ENCODE measurements around the gene COL18A1.

Gene COL18A1

DNA sequence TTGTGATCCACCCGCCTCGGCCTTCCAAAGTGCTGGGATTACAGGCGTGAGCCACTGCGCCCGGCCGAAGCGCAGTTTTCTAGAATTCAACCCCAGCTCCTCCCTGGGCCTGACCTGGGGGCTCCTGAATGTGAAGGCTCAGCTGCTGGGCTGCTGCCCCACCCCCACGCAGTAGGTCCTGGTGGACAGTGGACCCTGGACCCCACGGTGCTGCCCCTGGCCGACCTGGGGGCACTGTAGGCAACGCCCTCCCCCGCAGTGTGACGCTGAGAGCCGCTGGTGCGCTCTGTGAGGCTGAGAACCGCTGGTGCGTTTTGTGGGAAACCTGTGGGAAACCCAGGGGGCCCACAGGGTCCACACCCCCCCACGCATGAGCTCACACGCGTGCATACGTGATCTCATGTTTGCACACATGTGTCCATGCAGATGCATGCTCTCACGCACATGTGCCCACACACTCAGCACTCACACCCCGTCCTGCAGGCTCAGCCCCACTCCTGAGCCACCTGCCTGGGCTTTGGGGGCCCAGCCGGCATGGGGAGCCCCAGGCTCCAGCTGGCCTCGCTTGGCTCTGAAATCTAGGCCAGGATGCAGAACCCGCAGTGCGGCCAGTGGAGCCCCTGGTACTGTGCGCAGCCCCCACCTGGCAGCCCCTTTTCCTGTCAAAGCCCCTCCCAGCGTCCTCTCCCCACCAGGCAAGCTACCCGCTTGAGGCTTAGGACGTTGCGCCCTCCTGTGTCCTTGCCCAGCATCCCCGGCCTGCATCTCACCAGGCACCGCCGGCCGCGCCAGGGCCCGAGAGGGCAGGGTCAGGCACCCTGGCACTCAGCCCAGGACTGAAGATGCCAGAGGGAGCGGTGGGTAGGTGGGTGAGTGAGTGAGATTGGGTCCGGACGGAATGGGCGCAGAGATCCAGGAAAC, 67.7 kb downstream of the COL18A1 start:
- DNase-seq (ENCODE audit: extremely low spot score, insufficient read length, low read depth): no peak
- no peak for FAIRE-seq

- no peak for DNase-seq (ENCODE audit: extremely low spot score, insufficient read length, low read depth)
- no peak for FAIRE-seq
Observed at GRCh38 chr21:45473496-45474322, 68.7 kb downstream of the COL18A1 start.

DNA sequence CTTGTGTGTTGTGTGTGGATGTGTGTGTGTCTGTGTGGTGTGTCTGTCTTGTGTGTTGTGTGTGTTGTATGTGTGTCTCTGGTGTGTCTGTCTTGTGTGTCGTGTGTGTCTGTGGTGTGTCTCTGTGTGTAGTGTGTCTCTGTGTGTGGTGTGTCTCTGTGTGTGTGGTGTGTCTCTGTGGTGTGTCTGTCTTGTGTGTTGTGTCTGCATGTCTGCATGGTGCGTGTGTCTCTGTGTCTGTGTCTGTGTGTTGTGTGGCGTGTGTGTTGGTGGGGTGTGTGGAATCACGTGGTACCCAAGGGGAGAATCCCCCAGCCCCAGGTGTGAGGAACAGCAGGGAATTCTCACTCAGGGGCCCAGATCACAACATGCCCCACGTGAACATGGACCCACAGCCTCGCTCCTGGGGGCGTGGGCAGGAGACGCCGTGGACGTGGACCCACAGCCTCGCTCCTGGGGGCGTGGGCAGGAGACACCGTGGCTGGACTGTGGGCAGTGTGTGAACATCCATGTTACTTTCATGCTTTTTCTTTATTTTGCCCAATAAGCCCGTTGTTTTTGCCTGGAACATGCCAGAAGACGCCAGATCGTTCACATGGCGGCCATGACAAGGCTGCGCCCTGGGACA, 69.5 kb downstream of the COL18A1 start:
- FAIRE-seq (no peak), DNase-seq (ENCODE audit: extremely low spot score, insufficient read length, low read depth) (no peak)

GRCh38 chr21:45475004-45475685, 70.2 kb downstream of the COL18A1 start:
- DNase-seq (ENCODE audit: extremely low spot score, insufficient read length, low read depth) (no peak), FAIRE-seq (no peak)

- DNase-seq (ENCODE audit: extremely low spot score, insufficient read length, low read depth): no peak
- FAIRE-seq: no peak
Observed at GRCh38 chr21:45475797-45476570, 71.0 kb downstream of the COL18A1 start.

- FAIRE-seq: no peak
- no peak for DNase-seq (ENCODE audit: extremely low spot score, insufficient read length, low read depth)
Observed at GRCh38 chr21:45476582-45476981, 71.6 kb downstream of the COL18A1 start.

DNA sequence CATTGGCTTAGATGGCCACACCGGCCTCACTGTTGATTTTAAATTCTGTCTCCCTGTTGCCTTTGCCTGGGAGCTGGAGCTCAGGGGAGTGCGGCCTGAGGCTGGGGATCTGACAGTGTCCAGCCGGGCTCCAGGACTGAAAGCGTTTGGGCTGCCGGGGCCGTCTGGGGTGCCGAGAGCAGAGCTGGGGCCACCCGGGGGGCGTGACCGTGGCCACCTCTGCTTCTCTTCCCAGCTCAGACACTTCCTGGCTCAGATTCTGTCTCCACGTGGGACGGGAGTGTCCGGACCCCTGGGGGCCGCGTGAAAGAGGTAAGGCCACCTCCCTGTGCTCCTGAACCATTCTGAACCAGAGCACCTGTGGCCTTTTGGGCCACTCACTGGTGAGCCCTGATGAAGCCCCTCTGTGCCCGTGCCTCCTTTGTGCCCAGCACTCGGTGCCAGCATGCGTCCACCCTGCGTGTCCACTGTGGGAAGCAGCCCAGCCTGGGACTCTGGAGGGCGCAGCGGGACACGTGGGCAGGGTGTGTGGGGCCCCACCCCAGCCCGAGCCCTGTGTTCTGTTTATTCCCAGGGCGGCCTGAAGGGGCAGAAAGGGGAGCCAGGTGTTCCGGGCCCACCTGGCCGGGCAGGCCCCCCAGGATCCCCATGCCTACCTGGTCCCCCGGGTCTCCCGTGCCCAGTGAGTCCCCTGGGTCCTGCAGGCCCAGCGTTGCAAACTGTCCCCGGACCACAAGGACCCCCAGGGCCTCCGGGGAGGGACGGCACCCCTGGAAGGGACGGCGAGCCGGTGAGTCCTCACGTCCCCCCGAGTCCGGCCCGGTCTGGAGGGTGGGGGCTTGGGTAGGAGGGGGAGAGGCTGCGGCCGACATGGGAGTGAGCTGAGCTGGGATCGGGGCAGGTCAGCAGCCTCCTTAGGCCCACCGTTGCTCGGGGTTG, 72.5 kb downstream of the COL18A1 start:
- DNase-seq (ENCODE audit: extremely low spot score, insufficient read length, low read depth) (no peak), FAIRE-seq (no peak)

- peak; percentile 79 for FAIRE-seq
- peak; percentile 67 for DNase-seq (ENCODE audit: extremely low spot score, insufficient read length, low read depth)
Observed at GRCh38 chr21:45478115-45478801, 73.3 kb downstream of the COL18A1 start.

- FAIRE-seq (no peak), DNase-seq (ENCODE audit: extremely low spot score, insufficient read length, low read depth) (no peak)
Observed at GRCh38 chr21:45478816-45479669, 74.1 kb downstream of the COL18A1 start.

GRCh38 chr21:45479691-45480675, 75.0 kb downstream of the COL18A1 start:
- no peak for FAIRE-seq
- no peak for DNase-seq (ENCODE audit: extremely low spot score, insufficient read length, low read depth)

- FAIRE-seq (no peak), DNase-seq (ENCODE audit: extremely low spot score, insufficient read length, low read depth) (no peak)
Observed at GRCh38 chr21:45480701-45481500, 75.9 kb downstream of the COL18A1 start.

DNA sequence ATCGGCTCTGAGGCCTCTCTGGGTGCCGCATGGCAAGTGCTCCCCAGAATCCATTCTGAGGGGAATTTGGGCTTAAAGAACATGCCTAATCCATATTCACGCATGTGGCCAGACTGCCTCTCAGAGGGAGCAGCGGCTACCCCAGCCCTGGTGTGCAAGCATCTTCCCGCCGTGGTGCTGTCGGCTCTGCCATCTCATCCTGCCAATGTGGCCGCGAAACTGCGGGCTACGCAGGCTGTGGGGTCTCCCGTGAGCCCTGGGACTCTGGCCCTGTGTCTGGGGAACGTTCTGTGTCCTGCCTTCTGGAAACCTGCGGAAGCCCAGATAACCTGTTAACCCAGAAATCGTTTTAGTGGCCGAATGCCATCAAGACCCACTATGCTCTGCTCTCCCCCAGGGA, 76.6 kb downstream of the COL18A1 start:
- DNase-seq (ENCODE audit: extremely low spot score, insufficient read length, low read depth) (no peak), FAIRE-seq (no peak)

GRCh38 chr21:45481977-45482898, 77.3 kb downstream of the COL18A1 start:
- FAIRE-seq (no peak), DNase-seq (ENCODE audit: extremely low spot score, insufficient read length, low read depth) (no peak)

Data from GM18507 (cell line).